ENCODE measurements around the gene OR51B2.
"Not testable (repeated sequence)": the region's sequence is repeated elsewhere in the genome, so short reads cannot be mapped to it uniquely, and the experiment has no call there.

Gene OR51B2

GRCh38 chr11:5343474-5344335 is 19.6 kb upstream of the OR51B2 start, which contains the start of gene OR51B5:
TSS of gene OR51B5 (minus strand) at chr11:5343524. CDS start at chr11:5343524, 0 bp downstream.
- Mint-ChIP-seq H3K27ac (no peak within 1 kb of the TSS), H3K36me3 (ENCODE audit: low read depth) (no peaks in the 10 kb centered on the region), H3K4me1 (ENCODE audit: low read depth) (no peaks in the 10 kb centered on the region), H3K4me3 (no peak within 1 kb of the TSS), H3K27me3 (peaks cover 3% of the 10 kb centered on the region), H3K9me3 (no peaks in the 10 kb centered on the region)
- intact Hi-C loops (cut with micrococcal nuclease), result no loop called here

GRCh38 chr11:5339771-5340322 is 15.8 kb upstream of the OR51B2 start:
- H3K27me3 Mint-ChIP-seq, result no peaks in the 10 kb centered on the region
- H3K4me3 Mint-ChIP-seq, result no peak overlapping the region
- intact Hi-C loops (cut with micrococcal nuclease), result no loop called here
- H3K4me1 Mint-ChIP-seq (ENCODE audit: low read depth), result no peaks in the 10 kb centered on the region
- H3K36me3 Mint-ChIP-seq (ENCODE audit: low read depth), result no peaks in the 10 kb centered on the region
- no peaks in the 10 kb centered on the region for H3K9me3 Mint-ChIP-seq
- no peak overlapping the region for H3K27ac Mint-ChIP-seq

- H3K27ac Mint-ChIP-seq; H3K4me1 Mint-ChIP-seq (ENCODE audit: low read depth); H3K36me3 Mint-ChIP-seq (ENCODE audit: low read depth); H3K27me3 Mint-ChIP-seq; intact Hi-C loops (cut with micrococcal nuclease); H3K9me3 Mint-ChIP-seq; H3K4me3 Mint-ChIP-seq: not testable (repeated sequence)
These were observed 13.2 kb upstream of the OR51B2 start for GRCh38 chr11:5337253-5337652.

GRCh38 chr11:5336331-5336730 is 12.2 kb upstream of the OR51B2 start:
- Mint-ChIP-seq H3K27me3 (no peaks in the 10 kb centered on the region), H3K27ac (no peak overlapping the region), H3K36me3 (ENCODE audit: low read depth) (no peaks in the 10 kb centered on the region), H3K9me3 (no peaks in the 10 kb centered on the region), H3K4me3 (no peak overlapping the region), H3K4me1 (ENCODE audit: low read depth) (no peaks in the 10 kb centered on the region)
- intact Hi-C loops (cut with micrococcal nuclease), result no loop called here

GRCh38 chr11:5335170-5335569 is 11.1 kb upstream of the OR51B2 start:
- no peaks in the 10 kb centered on the region for H3K9me3 Mint-ChIP-seq
- H3K4me3 Mint-ChIP-seq, result no peak overlapping the region
- intact Hi-C loops (cut with micrococcal nuclease), result no loop called here
- H3K27me3 Mint-ChIP-seq, result no peaks in the 10 kb centered on the region
- H3K4me1 Mint-ChIP-seq (ENCODE audit: low read depth), result no peaks in the 10 kb centered on the region
- H3K36me3 Mint-ChIP-seq (ENCODE audit: low read depth), result no peaks in the 10 kb centered on the region
- H3K27ac Mint-ChIP-seq, result no peak overlapping the region

- Mint-ChIP-seq H3K27me3 (no peaks in the 10 kb centered on the region), H3K36me3 (ENCODE audit: low read depth) (no peaks in the 10 kb centered on the region), H3K4me3 (no peak overlapping the region), H3K4me1 (ENCODE audit: low read depth) (no peaks in the 10 kb centered on the region), H3K27ac (no peak overlapping the region), H3K9me3 (no peaks in the 10 kb centered on the region)
- intact Hi-C loops (cut with micrococcal nuclease), result no loop called here
These were observed 6.8 kb downstream of the OR51B2 start for GRCh38 chr11:5317292-5317691.

- H3K27me3 Mint-ChIP-seq; H3K9me3 Mint-ChIP-seq; H3K36me3 Mint-ChIP-seq (ENCODE audit: low read depth); intact Hi-C loops (cut with micrococcal nuclease); H3K4me1 Mint-ChIP-seq (ENCODE audit: low read depth); H3K27ac Mint-ChIP-seq; H3K4me3 Mint-ChIP-seq: not testable (repeated sequence)
These were observed 10.6 kb downstream of the OR51B2 start for GRCh38 chr11:5313326-5314023.

- intact Hi-C loops (cut with micrococcal nuclease), result no loop called here
- Mint-ChIP-seq H3K27me3 (no peaks in the 10 kb centered on the region), H3K27ac (no peak overlapping the region), H3K9me3 (no peaks in the 10 kb centered on the region), H3K36me3 (ENCODE audit: low read depth) (no peaks in the 10 kb centered on the region), H3K4me1 (ENCODE audit: low read depth) (no peaks in the 10 kb centered on the region), H3K4me3 (no peak overlapping the region)
These were observed 13.7 kb downstream of the OR51B2 start for GRCh38 chr11:5310423-5310822.

GRCh38 chr11:5307256-5308019 is 16.7 kb downstream of the OR51B2 start:
- Mint-ChIP-seq H3K9me3 (no peaks in the 10 kb centered on the region), H3K27me3 (no peaks in the 10 kb centered on the region), H3K27ac (no peak overlapping the region), H3K4me1 (ENCODE audit: low read depth) (no peaks in the 10 kb centered on the region), H3K36me3 (ENCODE audit: low read depth) (no peaks in the 10 kb centered on the region), H3K4me3 (no peak overlapping the region)
- intact Hi-C loops (cut with micrococcal nuclease), result no loop called here

- H3K27ac Mint-ChIP-seq, result no peak overlapping the region
- H3K4me1 Mint-ChIP-seq (ENCODE audit: low read depth), result no peaks in the 10 kb centered on the region
- intact Hi-C loops (cut with micrococcal nuclease), result no loop called here
- no peak overlapping the region for H3K4me3 Mint-ChIP-seq
- no peaks in the 10 kb centered on the region for H3K36me3 Mint-ChIP-seq (ENCODE audit: low read depth)
- no peaks in the 10 kb centered on the region for H3K9me3 Mint-ChIP-seq
- H3K27me3 Mint-ChIP-seq, result no peaks in the 10 kb centered on the region
These were observed 20.1 kb downstream of the OR51B2 start for GRCh38 chr11:5304046-5304445.

- H3K27me3 Mint-ChIP-seq, result no peaks in the 10 kb centered on the region
- H3K4me3 Mint-ChIP-seq, result no peak overlapping the region
- intact Hi-C loops (cut with micrococcal nuclease), result no loop called here
- H3K36me3 Mint-ChIP-seq (ENCODE audit: low read depth), result no peaks in the 10 kb centered on the region
- no peaks in the 10 kb centered on the region for H3K4me1 Mint-ChIP-seq (ENCODE audit: low read depth)
- H3K27ac Mint-ChIP-seq, result no peak overlapping the region
- no peaks in the 10 kb centered on the region for H3K9me3 Mint-ChIP-seq
These were observed 20.5 kb downstream of the OR51B2 start for GRCh38 chr11:5303626-5304025.

- H3K4me1 Mint-ChIP-seq (ENCODE audit: low read depth), result no peaks in the 10 kb centered on the region
- no peak within 1 kb of the TSS for H3K27ac Mint-ChIP-seq
- no peaks in the 10 kb centered on the region for H3K36me3 Mint-ChIP-seq (ENCODE audit: low read depth)
- no peak within 1 kb of the TSS for H3K4me3 Mint-ChIP-seq
- H3K27me3 Mint-ChIP-seq, result no peaks in the 10 kb centered on the region
- intact Hi-C loops (cut with micrococcal nuclease), result no loop called here
- no peaks in the 10 kb centered on the region for H3K9me3 Mint-ChIP-seq
These were observed 22.3 kb downstream of the OR51B2 start, which contains the start of gene OR51B4 for GRCh38 chr11:5301846-5302245. TSS of gene OR51B4 (minus strand) at chr11:5301946. CDS start at chr11:5301946, 0 bp downstream.

- H3K27me3 Mint-ChIP-seq, result no peaks in the 10 kb centered on the region
- no peaks in the 10 kb centered on the region for H3K36me3 Mint-ChIP-seq (ENCODE audit: low read depth)
- H3K4me1 Mint-ChIP-seq (ENCODE audit: low read depth), result no peaks in the 10 kb centered on the region
- no peak overlapping the region for H3K4me3 Mint-ChIP-seq
- intact Hi-C loops (cut with micrococcal nuclease), result no loop called here
- no peak overlapping the region for H3K27ac Mint-ChIP-seq
- no peaks in the 10 kb centered on the region for H3K9me3 Mint-ChIP-seq
These were observed 23.8 kb downstream of the OR51B2 start for GRCh38 chr11:5300251-5300650.

GRCh38 chr11:5298451-5298850 is 25.6 kb downstream of the OR51B2 start:
- H3K9me3 Mint-ChIP-seq, result no peaks in the 10 kb centered on the region
- no peaks in the 10 kb centered on the region for H3K4me1 Mint-ChIP-seq (ENCODE audit: low read depth)
- intact Hi-C loops (cut with micrococcal nuclease), result no loop called here
- H3K27ac Mint-ChIP-seq, result no peak overlapping the region
- H3K36me3 Mint-ChIP-seq (ENCODE audit: low read depth), result no peaks in the 10 kb centered on the region
- no peaks in the 10 kb centered on the region for H3K27me3 Mint-ChIP-seq
- H3K4me3 Mint-ChIP-seq, result no peak overlapping the region

Measured in dendritic cell treated with granulocyte-macrophage colony-stimulating factor and Interleukin-4, amounts not matched to agents 40 ng/mL and 50 ng/mL, for 4 days (primary cell).